ENCODE results near the gene ARMC6. TPM values are rescaled to one million over a fixed set of nuclear protein-coding genes. Genes with fewer than 3 reads are reported as not detected.

Gene ARMC6
- total RNA-seq, 1 donor from 2014 or later: 44.9 TPM

- peaks cover 20% of the 10 kb centered on the region for H3K4me1 Mint-ChIP-seq (ENCODE audit: low read depth)
Measured at GRCh38 chr19:19028526-19028925, 4.9 kb upstream of the ARMC6 start.

GRCh38 chr19:19031891-19032290, 1.5 kb upstream of the ARMC6 start:
- intact Hi-C loops (cut with micrococcal nuclease): loop anchor here (2.0 to 5.0 kb wide), 2 partner anchors 31 to 160 kb away; partner anchors contain the start of genes BORCS8, RFXANK and SLC25A42
- no peaks in the 10 kb centered on the region for H3K27me3 Mint-ChIP-seq (ENCODE audit: low read depth)
- peak overlapping the region; percentile 90 for H3K4me3 Mint-ChIP-seq (ENCODE audit: low read depth)
- peak overlapping the region; percentile 92 for H3K27ac Mint-ChIP-seq
- H3K9me3 Mint-ChIP-seq: no peaks in the 10 kb centered on the region
- no peak for DNase-seq (ENCODE audit: low spot score)
- peaks cover 32% of the 10 kb centered on the region for H3K4me1 Mint-ChIP-seq (ENCODE audit: low read depth)
- H3K36me3 Mint-ChIP-seq (ENCODE audit: low read depth): peaks cover 56% of the 10 kb centered on the region

More at GRCh38 chr19:19028526-19028925, 4.9 kb upstream of the ARMC6 start:
- Mint-ChIP-seq H3K4me3 (ENCODE audit: low read depth) (no peak overlapping the region), H3K36me3 (ENCODE audit: low read depth) (peaks cover 73% of the 10 kb centered on the region), H3K27me3 (ENCODE audit: low read depth) (no peaks in the 10 kb centered on the region), H3K27ac (no peak overlapping the region), H3K9me3 (no peaks in the 10 kb centered on the region)
- DNase-seq (ENCODE audit: low spot score): no peak
- intact Hi-C loops (cut with micrococcal nuclease): no loop called here

GRCh38 chr19:19032420-19033175, 805 bp upstream of the ARMC6 start:
- Mint-ChIP-seq H3K9me3 (no peaks in the 10 kb centered on the region), H3K4me1 (ENCODE audit: low read depth) (peaks cover 29% of the 10 kb centered on the region), H3K27ac (peak overlapping the region; percentile 92), H3K27me3 (ENCODE audit: low read depth) (no peaks in the 10 kb centered on the region), H3K4me3 (ENCODE audit: low read depth) (peak overlapping the region; percentile 90), H3K36me3 (ENCODE audit: low read depth) (peaks cover 54% of the 10 kb centered on the region)
- peak; percentile 82 for DNase-seq (ENCODE audit: low spot score)
- intact Hi-C loops (cut with micrococcal nuclease): loop anchor here (1.0 to 5.0 kb wide), 3 partner anchors 30 to 160 kb away; partner anchors contain the start of genes BORCS8, RFXANK and SLC25A42

GRCh38 chr19:19033176-19033425, 302 bp upstream of the ARMC6 start:
- DNase-seq (ENCODE audit: low spot score): no peak
- peaks cover 28% of the 10 kb centered on the region for H3K4me1 Mint-ChIP-seq (ENCODE audit: low read depth)
- no peaks in the 10 kb centered on the region for H3K27me3 Mint-ChIP-seq (ENCODE audit: low read depth)
- intact Hi-C loops (cut with micrococcal nuclease): loop anchor here (1.0 to 5.0 kb wide), 3 partner anchors 30 to 159 kb away; partner anchors contain the start of genes BORCS8, RFXANK and SLC25A42
- H3K27ac Mint-ChIP-seq: peak overlapping the region; percentile 92
- peak overlapping the region; percentile 90 for H3K4me3 Mint-ChIP-seq (ENCODE audit: low read depth)
- no peaks in the 10 kb centered on the region for H3K9me3 Mint-ChIP-seq
- peaks cover 53% of the 10 kb centered on the region for H3K36me3 Mint-ChIP-seq (ENCODE audit: low read depth)

- Mint-ChIP-seq H3K9me3 (no peaks in the 10 kb centered on the region), H3K4me1 (ENCODE audit: low read depth) (peaks cover 29% of the 10 kb centered on the region), H3K27me3 (ENCODE audit: low read depth) (no peaks in the 10 kb centered on the region), H3K36me3 (ENCODE audit: low read depth) (peaks cover 51% of the 10 kb centered on the region), H3K4me3 (ENCODE audit: low read depth) (peak overlapping the region; percentile 89), H3K27ac (peak overlapping the region; percentile 91)
- intact Hi-C loops (cut with micrococcal nuclease): loop anchor here (5.0 kb wide), 1 partner anchor 158 kb away; the partner anchor contains the start of genes BORCS8 and RFXANK
- DNase-seq (ENCODE audit: low spot score): peak; percentile 80
Measured at GRCh38 chr19:19034204-19034624, 811 bp downstream of the ARMC6 start.

GRCh38 chr19:19039901-19040300, 6.5 kb downstream of the ARMC6 start:
- H3K4me1 Mint-ChIP-seq (ENCODE audit: low read depth): peaks cover 25% of the 10 kb centered on the region
- no peaks in the 10 kb centered on the region for H3K9me3 Mint-ChIP-seq
- intact Hi-C loops (cut with micrococcal nuclease): no loop called here
- H3K27me3 Mint-ChIP-seq (ENCODE audit: low read depth): no peaks in the 10 kb centered on the region
- H3K36me3 Mint-ChIP-seq (ENCODE audit: low read depth): peaks cover 43% of the 10 kb centered on the region
- no peak for DNase-seq (ENCODE audit: low spot score)
- H3K27ac Mint-ChIP-seq: peak overlapping the region; percentile 11
- no peak overlapping the region for H3K4me3 Mint-ChIP-seq (ENCODE audit: low read depth)

GRCh38 chr19:19040417-19040816, 7.0 kb downstream of the ARMC6 start:
- Mint-ChIP-seq H3K27ac (no peak overlapping the region), H3K27me3 (ENCODE audit: low read depth) (no peaks in the 10 kb centered on the region), H3K4me1 (ENCODE audit: low read depth) (peaks cover 23% of the 10 kb centered on the region), H3K36me3 (ENCODE audit: low read depth) (peaks cover 47% of the 10 kb centered on the region), H3K9me3 (no peaks in the 10 kb centered on the region), H3K4me3 (ENCODE audit: low read depth) (no peak overlapping the region)
- intact Hi-C loops (cut with micrococcal nuclease): no loop called here
- no peak for DNase-seq (ENCODE audit: low spot score)

- H3K36me3 Mint-ChIP-seq (ENCODE audit: low read depth): peaks cover 47% of the 10 kb centered on the region
- no peaks in the 10 kb centered on the region for H3K9me3 Mint-ChIP-seq
- peaks cover 15% of the 10 kb centered on the region for H3K4me1 Mint-ChIP-seq (ENCODE audit: low read depth)
- no peak for DNase-seq (ENCODE audit: low spot score)
- H3K4me3 Mint-ChIP-seq (ENCODE audit: low read depth): no peak overlapping the region
- intact Hi-C loops (cut with micrococcal nuclease): no loop called here
- no peaks in the 10 kb centered on the region for H3K27me3 Mint-ChIP-seq (ENCODE audit: low read depth)
- no peak overlapping the region for H3K27ac Mint-ChIP-seq
Measured at GRCh38 chr19:19042732-19043280, 9.4 kb downstream of the ARMC6 start.

GRCh38 chr19:19043481-19043880, 10.1 kb downstream of the ARMC6 start:
- Mint-ChIP-seq H3K9me3 (no peaks in the 10 kb centered on the region), H3K36me3 (ENCODE audit: low read depth) (peaks cover 46% of the 10 kb centered on the region)

GRCh38 chr19:19043881-19044280, 10.5 kb downstream of the ARMC6 start:
- H3K27ac Mint-ChIP-seq: no peak overlapping the region
- intact Hi-C loops (cut with micrococcal nuclease): no loop called here

More at GRCh38 chr19:19043481-19043880, 10.1 kb downstream of the ARMC6 start:
- DNase-seq (ENCODE audit: low spot score): no peak
- Mint-ChIP-seq H3K4me3 (ENCODE audit: low read depth) (no peak overlapping the region), H3K4me1 (ENCODE audit: low read depth) (peaks cover 15% of the 10 kb centered on the region), H3K27ac (no peak overlapping the region), H3K27me3 (ENCODE audit: low read depth) (no peaks in the 10 kb centered on the region)
- intact Hi-C loops (cut with micrococcal nuclease): no loop called here

GRCh38 chr19:19049406-19049805, 16.0 kb downstream of the ARMC6 start:
- no peak for DNase-seq (ENCODE audit: low spot score)
- no peak overlapping the region for H3K27ac Mint-ChIP-seq
- no peaks in the 10 kb centered on the region for H3K4me1 Mint-ChIP-seq (ENCODE audit: low read depth)
- H3K9me3 Mint-ChIP-seq: no peaks in the 10 kb centered on the region
- no peaks in the 10 kb centered on the region for H3K27me3 Mint-ChIP-seq (ENCODE audit: low read depth)
- H3K36me3 Mint-ChIP-seq (ENCODE audit: low read depth): peaks cover 50% of the 10 kb centered on the region
- intact Hi-C loops (cut with micrococcal nuclease): no loop called here
- H3K4me3 Mint-ChIP-seq (ENCODE audit: low read depth): no peak overlapping the region

More at GRCh38 chr19:19043881-19044280, 10.5 kb downstream of the ARMC6 start:
- Mint-ChIP-seq H3K27me3 (ENCODE audit: low read depth) (no peaks in the 10 kb centered on the region), H3K9me3 (no peaks in the 10 kb centered on the region), H3K4me3 (ENCODE audit: low read depth) (no peak overlapping the region), H3K36me3 (ENCODE audit: low read depth) (peaks cover 43% of the 10 kb centered on the region), H3K4me1 (ENCODE audit: low read depth) (peaks cover 15% of the 10 kb centered on the region)
- DNase-seq (ENCODE audit: low spot score): no peak

- Mint-ChIP-seq H3K4me3 (ENCODE audit: low read depth) (no peak overlapping the region), H3K36me3 (ENCODE audit: low read depth) (peaks cover 49% of the 10 kb centered on the region), H3K27me3 (ENCODE audit: low read depth) (no peaks in the 10 kb centered on the region), H3K9me3 (no peaks in the 10 kb centered on the region), H3K4me1 (ENCODE audit: low read depth) (no peaks in the 10 kb centered on the region), H3K27ac (no peak overlapping the region)
- intact Hi-C loops (cut with micrococcal nuclease): no loop called here
- no peak for DNase-seq (ENCODE audit: low spot score)
Measured at GRCh38 chr19:19050104-19050503, 16.7 kb downstream of the ARMC6 start.

- Mint-ChIP-seq H3K27me3 (ENCODE audit: low read depth) (no peaks in the 10 kb centered on the region), H3K9me3 (no peaks in the 10 kb centered on the region), H3K27ac (no peak overlapping the region), H3K36me3 (ENCODE audit: low read depth) (peaks cover 51% of the 10 kb centered on the region), H3K4me1 (ENCODE audit: low read depth) (no peaks in the 10 kb centered on the region), H3K4me3 (ENCODE audit: low read depth) (no peak overlapping the region)
- intact Hi-C loops (cut with micrococcal nuclease): no loop called here
- DNase-seq (ENCODE audit: low spot score): no peak
Measured at GRCh38 chr19:19050731-19051130, 17.3 kb downstream of the ARMC6 start.
